GM21825 (cell line): Measurements from ENCODE around the gene ERBIN.
"Not testable (repeated sequence)": the region's sequence is repeated elsewhere in the genome, so short reads cannot be mapped to it uniquely, and the experiment has no call there.

ENCODE experiments used
- ATAC-seq: cut with Tn5 transposase; IDR thresholded peaks from one replicate; pipeline ENCODE4 v1.9.1; 2021; ENCODE audit warnings: mild to moderate bottlenecking, moderate library complexity; ENCODE audit not compliant: unreplicated experiment

ERBIN gene

DNA sequence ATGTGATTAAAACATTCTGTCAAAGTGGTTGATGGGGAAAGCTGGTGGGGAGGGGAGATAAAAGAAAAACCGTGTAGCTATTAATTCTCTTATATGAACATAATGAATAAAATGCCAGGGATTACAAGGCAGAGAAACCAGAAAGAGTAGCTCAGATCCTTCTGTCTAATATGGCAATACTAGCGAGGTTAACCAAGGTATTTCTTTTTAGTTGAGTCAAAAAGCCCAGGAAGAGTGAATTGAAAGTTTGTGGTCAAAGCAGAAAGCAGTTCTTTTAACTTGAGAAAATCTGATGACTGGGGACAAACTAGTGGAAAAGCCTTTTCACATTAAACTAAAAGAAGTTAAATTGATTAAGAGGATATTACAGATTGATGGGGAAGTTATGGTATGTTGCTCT is 76.0 kb downstream of the ERBIN start:
- no peak for ATAC-seq

GRCh38 chr5:66004216-66004615 is 77.8 kb downstream of the ERBIN start:
- no peak for ATAC-seq

- ATAC-seq = no peak
Observed at GRCh38 chr5:66009277-66009676, 82.9 kb downstream of the ERBIN start.

- ATAC-seq = no peak
Observed at GRCh38 chr5:66010476-66010875, 84.1 kb downstream of the ERBIN start.

- no peak for ATAC-seq
Observed at GRCh38 chr5:66012271-66012670, 85.9 kb downstream of the ERBIN start.

DNA sequence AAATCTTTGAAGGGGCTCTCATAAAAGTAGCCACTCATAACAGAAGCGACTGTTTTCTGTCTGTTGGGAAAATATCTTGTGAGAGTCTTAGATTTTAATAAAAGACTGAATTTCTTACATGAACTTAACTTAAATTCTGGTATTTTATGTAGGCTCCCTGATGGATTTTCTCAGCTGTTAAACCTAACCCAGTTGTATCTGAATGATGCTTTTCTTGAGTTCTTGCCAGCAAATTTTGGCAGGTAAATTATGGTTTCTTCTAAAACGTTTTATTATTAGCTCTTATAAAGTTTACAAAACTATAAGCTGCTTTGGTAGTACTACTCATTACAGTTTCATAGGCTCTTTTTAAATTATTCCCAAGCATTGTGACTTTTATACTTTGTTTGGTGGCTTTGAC is 87.0 kb downstream of the ERBIN start:
- no peak for ATAC-seq

GRCh38 chr5:66013906-66014305 is 87.5 kb downstream of the ERBIN start:
- ATAC-seq = no peak

DNA sequence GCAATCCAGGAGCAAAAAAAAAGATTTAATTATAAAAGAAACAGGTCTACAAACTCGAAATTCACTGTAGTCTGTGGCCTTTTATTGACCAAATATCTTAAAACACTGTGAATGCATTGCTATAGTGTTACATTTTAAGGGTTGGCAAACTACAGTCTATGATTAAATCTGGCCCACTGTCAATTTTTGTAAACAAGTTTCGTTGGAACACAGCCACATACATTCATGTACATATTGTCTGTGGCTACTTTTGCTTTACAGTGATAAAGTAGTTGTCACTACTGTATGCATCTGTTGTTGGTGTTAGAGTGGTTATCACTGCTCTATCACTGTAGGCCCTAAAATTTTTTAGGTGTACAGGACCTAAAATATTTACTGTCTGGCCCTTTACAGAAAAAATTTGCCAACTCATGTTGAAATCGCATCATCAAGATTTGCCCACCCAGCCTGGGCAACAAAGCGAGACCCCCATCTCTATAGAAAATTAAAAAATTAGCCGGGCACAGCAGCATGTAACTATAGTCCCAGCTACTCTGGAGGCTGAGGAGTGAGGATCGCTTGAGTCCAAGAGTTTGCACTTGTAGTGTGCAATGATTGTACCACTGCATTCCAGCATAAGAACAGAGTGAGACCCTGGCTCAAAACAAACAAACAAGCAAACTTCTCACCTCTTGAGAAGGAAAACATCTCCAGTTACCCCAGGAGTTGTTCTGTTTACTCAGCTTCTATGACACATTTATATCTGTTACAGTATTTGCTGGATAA is 89.0 kb downstream of the ERBIN start:
- no peak for ATAC-seq

- no peak for ATAC-seq
Observed at GRCh38 chr5:66021585-66021984, 95.2 kb downstream of the ERBIN start.

DNA sequence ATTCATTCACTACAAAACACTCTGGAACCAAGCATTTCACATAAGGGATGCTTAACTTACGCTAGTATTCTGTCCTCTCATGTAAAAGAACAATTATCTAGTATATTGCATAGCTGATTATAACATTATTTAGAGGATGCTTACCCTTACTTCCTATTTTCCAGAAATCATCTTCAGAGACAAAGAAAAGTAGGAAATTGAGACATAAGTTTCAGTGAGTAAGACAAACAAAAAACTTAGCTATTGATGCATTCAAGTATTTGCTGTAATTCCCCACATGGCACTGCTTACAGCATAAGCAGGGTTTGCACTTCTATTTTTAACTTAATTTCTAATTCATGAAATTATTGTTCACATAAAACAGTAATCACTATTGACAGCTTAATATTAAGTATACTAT is 112.9 kb downstream of the ERBIN start:
- ATAC-seq = no peak

- no peak for ATAC-seq
Observed at GRCh38 chr5:66039701-66040100, 113.3 kb downstream of the ERBIN start.

DNA sequence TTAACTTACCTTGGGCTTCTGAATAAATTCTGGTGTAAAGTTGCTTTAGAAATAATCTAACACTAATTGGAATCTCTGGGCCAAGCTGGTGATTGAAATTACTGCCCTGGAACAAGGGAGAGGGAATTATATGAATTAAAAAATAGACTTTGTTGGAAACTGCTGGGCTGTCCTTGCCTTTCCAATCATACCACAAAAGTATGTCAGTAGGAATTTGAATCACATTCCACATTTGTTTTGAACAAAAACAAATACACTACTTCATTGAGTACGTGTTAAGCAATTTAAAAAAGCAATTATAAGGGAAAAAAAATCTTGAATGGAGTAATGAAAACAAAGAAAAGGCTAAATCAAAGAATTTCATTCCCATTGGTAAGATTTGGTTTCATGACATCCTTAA is 115.3 kb downstream of the ERBIN start:
- ATAC-seq = no peak

- ATAC-seq = no peak
Observed at GRCh38 chr5:66057239-66057638, 130.9 kb downstream of the ERBIN start.

GRCh38 chr5:66061320-66061719 is 134.9 kb downstream of the ERBIN start:
- not testable (repeated sequence) for ATAC-seq

DNA sequence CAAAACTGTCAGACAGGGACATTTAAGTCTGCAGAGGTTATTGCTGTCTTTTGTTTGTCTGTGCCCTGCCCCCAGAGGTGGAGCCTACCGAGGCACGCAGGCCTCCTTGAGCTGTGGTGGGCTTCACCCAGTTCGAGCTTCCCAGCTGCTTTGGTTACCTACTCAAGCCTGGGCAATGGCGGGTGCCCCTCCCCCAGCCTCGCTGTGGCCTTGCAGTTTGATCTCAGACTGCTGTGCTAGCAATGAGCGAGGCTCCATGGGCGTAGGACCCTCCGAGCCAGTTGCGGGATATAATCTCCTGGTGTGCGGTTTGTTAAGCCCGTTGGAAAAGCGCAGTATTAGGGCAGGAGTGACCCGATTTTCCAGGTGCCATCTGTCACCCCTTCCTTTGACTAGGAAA is 136.7 kb downstream of the ERBIN start:
- ATAC-seq = not testable (repeated sequence)

GRCh38 chr5:66066826-66067225 is 140.5 kb downstream of the ERBIN start:
- no peak for ATAC-seq

DNA sequence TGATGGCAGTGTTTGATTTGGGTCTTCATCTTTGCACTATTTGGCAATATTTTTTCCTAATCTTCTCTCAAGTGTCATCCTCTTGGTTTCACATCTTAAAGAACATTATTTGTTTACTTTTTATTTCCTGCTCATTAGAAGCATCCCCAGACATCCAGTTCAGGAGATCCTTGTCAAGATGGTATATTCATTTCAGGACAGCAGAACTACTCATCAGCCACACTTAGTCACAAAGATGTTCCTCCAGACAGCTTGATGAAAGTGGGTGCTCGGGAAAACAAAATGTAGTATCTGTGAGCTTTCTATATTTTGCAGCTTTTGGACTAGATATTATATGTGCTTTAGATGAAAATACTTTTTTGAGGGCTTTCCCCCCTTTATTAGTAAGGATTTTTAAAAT is 145.7 kb downstream of the ERBIN start:
- ATAC-seq = no peak

DNA sequence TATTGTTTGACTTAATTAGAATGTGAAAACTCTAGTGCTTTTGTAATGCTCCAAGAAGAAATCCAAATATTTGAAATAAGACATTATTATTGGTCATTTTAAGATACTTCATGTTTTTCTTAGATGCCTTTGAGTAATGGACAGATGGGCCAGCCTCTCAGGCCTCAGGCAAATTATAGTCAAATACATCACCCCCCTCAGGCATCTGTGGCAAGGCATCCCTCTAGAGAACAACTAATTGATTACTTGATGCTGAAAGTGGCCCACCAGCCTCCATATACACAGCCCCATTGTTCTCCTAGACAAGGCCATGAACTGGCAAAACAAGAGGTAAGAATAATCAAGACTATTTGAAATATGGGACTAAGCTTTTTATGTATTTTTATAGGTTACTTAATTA is 148.5 kb downstream of the ERBIN start:
- ATAC-seq = no peak

- ATAC-seq = no peak
Observed at GRCh38 chr5:66080664-66081063, 154.3 kb downstream of the ERBIN start.

DNA sequence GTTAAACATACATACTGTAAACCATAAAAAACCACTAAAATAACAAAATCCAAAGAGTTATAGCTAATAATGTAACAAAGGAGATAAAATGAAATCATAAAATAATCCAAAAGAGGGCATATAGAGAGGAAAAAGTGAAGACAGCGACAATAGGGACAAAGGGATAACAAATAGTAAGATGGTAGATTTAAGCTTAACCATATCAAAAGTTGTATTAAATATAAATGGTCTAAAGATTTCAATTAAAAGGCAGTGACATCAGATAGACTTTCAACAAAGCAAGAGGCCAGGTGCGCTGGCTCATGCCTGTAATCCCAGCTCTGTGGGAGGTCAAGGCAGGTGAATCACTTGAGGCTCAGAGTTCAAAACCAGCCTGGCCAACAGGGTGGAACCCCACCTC is 163.0 kb downstream of the ERBIN start:
- no peak for ATAC-seq

DNA sequence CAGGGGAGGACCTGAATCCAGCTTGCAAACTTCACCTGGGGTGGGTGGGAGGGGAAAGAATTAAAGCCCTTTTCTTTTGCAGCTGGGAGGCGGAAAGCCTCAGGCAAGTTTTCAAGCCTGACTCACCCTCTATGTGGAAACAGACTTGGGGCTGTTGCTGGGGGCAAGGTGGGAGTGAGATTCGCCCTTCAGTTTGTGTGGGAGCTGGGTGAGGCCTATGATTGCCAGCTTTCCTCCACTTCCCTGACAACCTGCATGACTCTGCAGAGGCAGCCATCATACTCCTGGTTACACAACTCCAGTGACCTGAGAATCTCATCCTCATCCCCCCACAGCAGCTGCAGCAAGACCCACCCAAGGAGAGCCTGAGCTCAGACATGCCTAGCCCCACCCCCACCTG is 174.5 kb downstream of the ERBIN start:
- ATAC-seq = no peak

- no peak for ATAC-seq
Observed at GRCh38 chr5:66113160-66113559, 186.8 kb downstream of the ERBIN start.

DNA sequence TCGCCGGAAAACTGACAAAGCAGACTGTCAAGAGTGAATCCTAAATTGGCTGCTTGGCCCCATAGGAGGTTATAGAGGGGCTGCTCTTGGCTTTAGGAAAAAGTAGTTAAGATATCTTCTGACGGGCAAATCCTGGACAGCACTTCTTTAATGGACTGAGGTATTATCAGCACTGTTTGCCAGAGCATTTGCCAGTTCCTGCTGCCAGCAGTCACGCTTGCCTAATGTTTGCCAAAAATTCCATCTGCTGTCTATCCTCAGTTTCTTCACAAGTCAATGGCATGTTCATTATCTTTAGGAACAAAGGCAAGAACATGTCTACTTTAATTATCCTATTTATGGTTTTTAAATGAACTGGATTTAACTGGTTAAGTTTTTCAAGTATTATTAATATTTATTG is 191.9 kb downstream of the ERBIN start:
- ATAC-seq = no peak
